ENCODE measurements around the gene TOMM70.
"Not testable (repeated sequence)": the region's sequence is repeated elsewhere in the genome, so short reads cannot be mapped to it uniquely, and the experiment has no call there.

Gene TOMM70

GRCh38 chr3:100359035-100359434, 41.9 kb downstream of the TOMM70 start:
- Histone ChIP-seq H3K4me3 (ENCODE audit: low read length) (no peak overlapping the region), H3K9ac (ENCODE audit: low read depth, low read length) (no peak overlapping the region), H3K27me3 (ENCODE audit: control insufficient read depth, insufficient read depth, low read length) (no peaks in the 10 kb centered on the region), H3K4me2 (ENCODE audit: low read length) (no peak overlapping the region), H3K9me3 (replicated peaks; ENCODE audit: low read length) (no peaks in the 10 kb centered on the region), H3K4me1 (ENCODE audit: control insufficient read depth, insufficient read depth, low read length) (no peaks in the 10 kb centered on the region), H3K36me3 (ENCODE audit: insufficient read depth, low read length) (peaks cover 56% of the 10 kb centered on the region)

- Histone ChIP-seq H3K36me3 (ENCODE audit: insufficient read depth, low read length) (peaks cover 53% of the 10 kb centered on the region), H3K4me1 (ENCODE audit: control insufficient read depth, insufficient read depth, low read length) (no peaks in the 10 kb centered on the region), H3K4me3 (ENCODE audit: low read length) (no peak overlapping the region), H3K4me2 (ENCODE audit: low read length) (no peak overlapping the region), H3K9ac (ENCODE audit: low read depth, low read length) (no peak overlapping the region), H3K9me3 (replicated peaks; ENCODE audit: low read length) (no peaks in the 10 kb centered on the region), H3K27me3 (ENCODE audit: control insufficient read depth, insufficient read depth, low read length) (no peaks in the 10 kb centered on the region)
Measured at GRCh38 chr3:100358413-100358812, 42.5 kb downstream of the TOMM70 start.

GRCh38 chr3:100354850-100355249, 46.0 kb downstream of the TOMM70 start:
- Histone ChIP-seq H3K27me3 (ENCODE audit: control insufficient read depth, insufficient read depth, low read length) (no peaks in the 10 kb centered on the region), H3K9ac (ENCODE audit: low read depth, low read length) (no peak overlapping the region), H3K4me3 (ENCODE audit: low read length) (no peak overlapping the region), H3K4me1 (ENCODE audit: control insufficient read depth, insufficient read depth, low read length) (no peaks in the 10 kb centered on the region), H3K36me3 (ENCODE audit: insufficient read depth, low read length) (peaks cover 50% of the 10 kb centered on the region), H3K4me2 (ENCODE audit: low read length) (no peak overlapping the region), H3K9me3 (replicated peaks; ENCODE audit: low read length) (no peaks in the 10 kb centered on the region)

- Histone ChIP-seq H3K4me2 (ENCODE audit: low read length) (no peak overlapping the region), H3K36me3 (ENCODE audit: insufficient read depth, low read length) (peaks cover 65% of the 10 kb centered on the region), H3K9ac (ENCODE audit: low read depth, low read length) (no peak overlapping the region), H3K4me1 (ENCODE audit: control insufficient read depth, insufficient read depth, low read length) (no peaks in the 10 kb centered on the region), H3K27me3 (ENCODE audit: control insufficient read depth, insufficient read depth, low read length) (no peaks in the 10 kb centered on the region), H3K9me3 (replicated peaks; ENCODE audit: low read length) (no peaks in the 10 kb centered on the region), H3K4me3 (ENCODE audit: low read length) (no peak overlapping the region)
Measured at GRCh38 chr3:100352296-100353231, 48.3 kb downstream of the TOMM70 start.

GRCh38 chr3:100351770-100352169, 49.1 kb downstream of the TOMM70 start:
- H3K36me3 ChIP-seq (ENCODE audit: insufficient read depth, low read length) = peaks cover 65% of the 10 kb centered on the region
- H3K9ac ChIP-seq (ENCODE audit: low read depth, low read length); H3K9me3 ChIP-seq (replicated peaks; ENCODE audit: low read length); H3K4me3 ChIP-seq (ENCODE audit: low read length); H3K4me1 ChIP-seq (ENCODE audit: control insufficient read depth, insufficient read depth, low read length); H3K27me3 ChIP-seq (ENCODE audit: control insufficient read depth, insufficient read depth, low read length); H3K4me2 ChIP-seq (ENCODE audit: low read length): not testable (repeated sequence)

- no peak overlapping the region for H3K9ac ChIP-seq (ENCODE audit: low read depth, low read length)
- no peaks in the 10 kb centered on the region for H3K27me3 ChIP-seq (ENCODE audit: control insufficient read depth, insufficient read depth, low read length)
- H3K4me2 ChIP-seq (ENCODE audit: low read length) = no peak overlapping the region
- no peaks in the 10 kb centered on the region for H3K9me3 ChIP-seq (replicated peaks; ENCODE audit: low read length)
- H3K36me3 ChIP-seq (ENCODE audit: insufficient read depth, low read length) = peaks cover 61% of the 10 kb centered on the region
- H3K4me1 ChIP-seq (ENCODE audit: control insufficient read depth, insufficient read depth, low read length) = no peaks in the 10 kb centered on the region
- no peak overlapping the region for H3K4me3 ChIP-seq (ENCODE audit: low read length)
Measured at GRCh38 chr3:100348727-100349126, 52.2 kb downstream of the TOMM70 start.

GRCh38 chr3:100340527-100340926, 60.4 kb downstream of the TOMM70 start:
- H3K36me3 ChIP-seq (ENCODE audit: insufficient read depth, low read length) = peaks cover 35% of the 10 kb centered on the region
- H3K27me3 ChIP-seq (ENCODE audit: control insufficient read depth, insufficient read depth, low read length) = no peaks in the 10 kb centered on the region
- H3K4me3 ChIP-seq (ENCODE audit: low read length) = no peak overlapping the region
- no peak overlapping the region for H3K4me2 ChIP-seq (ENCODE audit: low read length)
- H3K9ac ChIP-seq (ENCODE audit: low read depth, low read length) = no peak overlapping the region
- no peaks in the 10 kb centered on the region for H3K9me3 ChIP-seq (replicated peaks; ENCODE audit: low read length)
- H3K4me1 ChIP-seq (ENCODE audit: control insufficient read depth, insufficient read depth, low read length) = peaks cover 3% of the 10 kb centered on the region

- Histone ChIP-seq H3K4me1 (ENCODE audit: control insufficient read depth, insufficient read depth, low read length) (peaks cover 8% of the 10 kb centered on the region), H3K4me3 (ENCODE audit: low read length) (no peak overlapping the region), H3K4me2 (ENCODE audit: low read length) (no peak overlapping the region), H3K9me3 (replicated peaks; ENCODE audit: low read length) (no peaks in the 10 kb centered on the region), H3K27me3 (ENCODE audit: control insufficient read depth, insufficient read depth, low read length) (no peaks in the 10 kb centered on the region), H3K36me3 (ENCODE audit: insufficient read depth, low read length) (peaks cover 31% of the 10 kb centered on the region), H3K9ac (ENCODE audit: low read depth, low read length) (no peak overlapping the region)
Measured at GRCh38 chr3:100339786-100340185, 61.1 kb downstream of the TOMM70 start.

GRCh38 chr3:100338911-100339310, 62.0 kb downstream of the TOMM70 start:
- Histone ChIP-seq H3K9me3 (replicated peaks; ENCODE audit: low read length) (no peaks in the 10 kb centered on the region), H3K36me3 (ENCODE audit: insufficient read depth, low read length) (peaks cover 26% of the 10 kb centered on the region)

GRCh38 chr3:100336229-100336628, 64.7 kb downstream of the TOMM70 start:
- Histone ChIP-seq H3K36me3 (ENCODE audit: insufficient read depth, low read length) (peaks cover 15% of the 10 kb centered on the region), H3K4me1 (ENCODE audit: control insufficient read depth, insufficient read depth, low read length) (peaks cover 14% of the 10 kb centered on the region)
- H3K4me3 ChIP-seq (ENCODE audit: low read length); H3K9ac ChIP-seq (ENCODE audit: low read depth, low read length); H3K27me3 ChIP-seq (ENCODE audit: control insufficient read depth, insufficient read depth, low read length); H3K4me2 ChIP-seq (ENCODE audit: low read length); H3K9me3 ChIP-seq (replicated peaks; ENCODE audit: low read length): not testable (repeated sequence)

More at GRCh38 chr3:100338911-100339310, 62.0 kb downstream of the TOMM70 start:
- H3K4me3 ChIP-seq (ENCODE audit: low read length) = no peak overlapping the region
- no peaks in the 10 kb centered on the region for H3K27me3 ChIP-seq (ENCODE audit: control insufficient read depth, insufficient read depth, low read length)
- H3K4me1 ChIP-seq (ENCODE audit: control insufficient read depth, insufficient read depth, low read length) = peaks cover 13% of the 10 kb centered on the region
- H3K9ac ChIP-seq (ENCODE audit: low read depth, low read length) = no peak overlapping the region
- H3K4me2 ChIP-seq (ENCODE audit: low read length) = no peak overlapping the region

- Histone ChIP-seq H3K9ac (ENCODE audit: low read depth, low read length) (peak overlapping the region; percentile 85), H3K9me3 (replicated peaks; ENCODE audit: low read length) (no peaks in the 10 kb centered on the region), H3K27me3 (ENCODE audit: control insufficient read depth, insufficient read depth, low read length) (no peaks in the 10 kb centered on the region), H3K4me2 (ENCODE audit: low read length) (peak overlapping the region; percentile 84), H3K36me3 (ENCODE audit: insufficient read depth, low read length) (peaks cover 8% of the 10 kb centered on the region), H3K4me3 (ENCODE audit: low read length) (peak overlapping the region; percentile 77), H3K4me1 (ENCODE audit: control insufficient read depth, insufficient read depth, low read length) (peaks cover 14% of the 10 kb centered on the region)
Measured at GRCh38 chr3:100335434-100335833, 65.5 kb downstream of the TOMM70 start.
